ENCODE data around the gene DLG2.

DNA sequence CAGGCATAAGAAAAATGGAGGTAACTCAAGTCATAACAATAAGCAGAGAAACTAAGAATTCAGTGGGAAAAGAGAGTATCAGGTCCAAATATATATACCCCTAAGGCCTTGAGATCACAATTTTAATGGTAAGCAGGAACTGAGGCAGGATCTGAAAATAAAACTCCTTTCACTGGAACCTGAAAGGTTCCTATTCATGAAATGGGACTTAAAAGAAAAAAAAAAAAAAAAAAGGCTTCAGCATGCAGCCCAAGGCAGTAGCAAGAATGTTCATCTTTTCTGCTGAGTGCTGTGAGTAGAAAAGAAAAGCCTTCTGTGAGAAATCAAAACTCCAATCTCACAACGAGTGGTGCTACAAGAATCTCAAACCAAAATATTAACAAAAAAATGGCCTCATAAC is 75.3 kb downstream of the DLG2 start:
- TF ChIP-seq EZH2phosphoT487 (IDR thresholded peaks at IDR 0.05; ENCODE audit: low read depth), result no peak
- TF ChIP-seq, protein P1, sequence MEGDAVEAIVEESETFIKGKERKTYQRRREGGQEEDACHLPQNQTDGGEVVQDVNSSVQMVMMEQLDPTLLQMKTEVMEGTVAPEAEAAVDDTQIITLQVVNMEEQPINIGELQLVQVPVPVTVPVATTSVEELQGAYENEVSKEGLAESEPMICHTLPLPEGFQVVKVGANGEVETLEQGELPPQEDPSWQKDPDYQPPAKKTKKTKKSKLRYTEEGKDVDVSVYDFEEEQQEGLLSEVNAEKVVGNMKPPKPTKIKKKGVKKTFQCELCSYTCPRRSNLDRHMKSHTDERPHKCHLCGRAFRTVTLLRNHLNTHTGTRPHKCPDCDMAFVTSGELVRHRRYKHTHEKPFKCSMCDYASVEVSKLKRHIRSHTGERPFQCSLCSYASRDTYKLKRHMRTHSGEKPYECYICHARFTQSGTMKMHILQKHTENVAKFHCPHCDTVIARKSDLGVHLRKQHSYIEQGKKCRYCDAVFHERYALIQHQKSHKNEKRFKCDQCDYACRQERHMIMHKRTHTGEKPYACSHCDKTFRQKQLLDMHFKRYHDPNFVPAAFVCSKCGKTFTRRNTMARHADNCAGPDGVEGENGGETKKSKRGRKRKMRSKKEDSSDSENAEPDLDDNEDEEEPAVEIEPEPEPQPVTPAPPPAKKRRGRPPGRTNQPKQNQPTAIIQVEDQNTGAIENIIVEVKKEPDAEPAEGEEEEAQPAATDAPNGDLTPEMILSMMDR (IDR thresholded peaks at IDR 0.05; ENCODE audit: low read depth, low read length), result no peak
